SK-MEL-5 (cell line): ENCODE results near the gene EXOSC3. TPM values are rescaled to one million over a fixed set of nuclear protein-coding genes. Genes with fewer than 3 reads are reported as not detected.
A peak's percentile ranks its signal among the peaks of the same experiment; 100 is the strongest.
"Not testable (repeated sequence)": the region's sequence is repeated elsewhere in the genome, so short reads cannot be mapped to it uniquely, and the experiment has no call there.

ENCODE experiments used
- DNase-seq: peaks from one replicate; pipeline ENCODE4 v3.0.0-alpha.2; 2016; ENCODE audit warnings: low read depth, low spot score
- in situ Hi-C: cut with HindIII; loops from 2 replicates; pipeline ENCODE4 v1.10.0; 2016; ENCODE audit warnings: low sequenced_read_pairs, high pct_unique_total_duplicates, low pct_unique_long_range_greater_than_20kb
- total RNA-seq: library from RNA; depleted of rRNA; stranded (reverse); fragments of >200 nt; shearing (Covaris generic); gene quantifications from 2 replicates; pipeline ENCODE4 v1.2.3, GENCODE V29; 2014

Gene EXOSC3
- total RNA-seq, 1 experiment from 2014 or later, result 45.5 TPM

DNA sequence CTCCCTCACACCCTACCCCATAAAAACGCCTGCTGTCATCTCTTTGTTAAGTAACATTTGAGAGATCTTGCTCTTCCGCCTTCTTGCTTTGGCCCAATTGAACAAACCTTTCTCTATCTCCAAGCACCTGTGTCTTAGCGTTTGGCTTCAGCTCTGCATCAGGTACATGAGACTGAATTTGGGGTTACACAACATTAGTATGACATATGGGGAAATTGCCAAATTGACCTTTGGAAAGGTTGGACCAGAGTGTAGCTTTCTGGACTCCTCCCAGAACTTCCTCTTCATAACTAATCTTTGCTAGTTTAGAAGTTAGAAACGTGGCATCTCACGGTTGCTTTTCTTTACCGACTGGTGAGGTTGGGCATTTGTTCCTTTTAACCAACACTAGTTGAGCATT is 3.5 kb upstream of the EXOSC3 start:
- in situ Hi-C loops, result no loop called here
- DNase-seq, result no peak

DNA sequence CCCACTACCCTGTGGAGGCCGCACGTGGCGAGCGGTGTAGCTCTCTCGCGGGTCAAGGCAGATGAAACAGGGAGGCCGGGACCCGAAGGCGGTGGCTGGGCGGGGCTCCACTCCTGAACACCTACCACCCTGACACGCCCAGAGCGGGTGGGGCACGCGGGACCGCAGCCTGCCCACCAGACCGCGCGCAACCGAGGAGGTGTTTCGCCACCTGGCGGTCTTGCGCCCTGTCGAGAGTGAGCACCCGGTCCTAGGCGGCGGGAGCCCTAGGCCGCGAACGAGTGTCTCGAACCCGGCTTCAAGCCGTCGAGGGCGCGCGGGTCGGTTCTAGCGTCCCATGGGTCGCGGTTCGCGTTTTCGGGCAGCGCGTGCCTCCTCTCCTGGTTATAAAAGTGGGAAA is 2.2 kb upstream of the EXOSC3 start:
- no peak for DNase-seq
- in situ Hi-C loops, result no loop called here

DNA sequence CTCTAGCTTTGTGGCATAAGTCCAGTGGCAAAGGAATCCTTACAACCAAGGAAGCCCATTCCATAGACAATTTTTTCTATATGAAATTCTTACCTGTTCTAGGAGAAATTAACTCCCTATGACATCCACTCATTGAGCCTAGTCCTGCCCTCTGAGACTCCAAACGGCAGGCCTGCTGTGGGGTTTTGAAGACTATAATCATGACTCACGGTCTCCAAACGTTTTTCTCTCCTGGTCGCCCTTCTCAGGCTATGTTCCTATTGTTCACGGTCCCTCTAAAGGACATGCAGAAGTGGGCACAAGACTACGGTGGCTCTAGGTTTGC is 611 bp downstream of the EXOSC3 start:
- in situ Hi-C loops, result no loop called here
- no peak for DNase-seq

DNA sequence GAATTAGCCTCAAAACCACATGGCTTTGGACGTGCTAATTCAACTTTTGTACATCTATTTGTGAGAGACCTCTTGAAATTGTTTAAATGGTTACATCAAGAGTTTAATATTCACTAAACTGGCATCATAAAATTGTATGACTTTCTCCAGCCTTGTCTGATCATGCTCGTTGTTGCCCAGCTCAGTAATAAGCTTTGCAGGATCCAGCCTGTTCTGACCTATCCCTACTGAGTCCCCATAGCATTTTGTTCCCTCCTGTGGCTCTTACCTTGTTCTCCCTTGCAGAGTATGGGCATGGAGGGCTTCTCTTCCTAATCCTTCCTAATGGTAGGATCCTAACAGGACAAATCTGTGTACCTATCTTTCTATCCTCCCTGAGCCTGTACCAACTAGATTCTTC is 6.3 kb downstream of the EXOSC3 start:
- in situ Hi-C loops, result no loop called here
- no peak for DNase-seq

DNA sequence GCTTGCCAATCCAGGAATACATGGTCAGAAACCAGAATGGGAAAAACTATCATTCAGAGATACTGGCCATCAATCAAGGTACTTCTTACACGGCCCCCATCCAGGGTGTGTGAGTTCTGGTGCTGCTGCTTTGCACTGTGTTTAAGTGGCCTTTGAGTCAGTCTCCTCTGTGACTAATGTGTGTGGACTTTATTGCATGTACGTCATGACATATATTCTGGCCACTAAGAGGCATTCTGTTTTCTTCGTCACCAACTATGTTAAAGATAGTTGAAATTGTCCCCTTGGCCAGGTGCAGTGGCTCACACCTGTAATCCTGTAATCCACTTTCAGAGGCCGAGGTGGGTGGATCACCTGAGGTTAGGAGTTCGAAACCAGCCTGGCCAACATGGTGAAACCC is 8.5 kb downstream of the EXOSC3 start:
- no peak for DNase-seq

DNA sequence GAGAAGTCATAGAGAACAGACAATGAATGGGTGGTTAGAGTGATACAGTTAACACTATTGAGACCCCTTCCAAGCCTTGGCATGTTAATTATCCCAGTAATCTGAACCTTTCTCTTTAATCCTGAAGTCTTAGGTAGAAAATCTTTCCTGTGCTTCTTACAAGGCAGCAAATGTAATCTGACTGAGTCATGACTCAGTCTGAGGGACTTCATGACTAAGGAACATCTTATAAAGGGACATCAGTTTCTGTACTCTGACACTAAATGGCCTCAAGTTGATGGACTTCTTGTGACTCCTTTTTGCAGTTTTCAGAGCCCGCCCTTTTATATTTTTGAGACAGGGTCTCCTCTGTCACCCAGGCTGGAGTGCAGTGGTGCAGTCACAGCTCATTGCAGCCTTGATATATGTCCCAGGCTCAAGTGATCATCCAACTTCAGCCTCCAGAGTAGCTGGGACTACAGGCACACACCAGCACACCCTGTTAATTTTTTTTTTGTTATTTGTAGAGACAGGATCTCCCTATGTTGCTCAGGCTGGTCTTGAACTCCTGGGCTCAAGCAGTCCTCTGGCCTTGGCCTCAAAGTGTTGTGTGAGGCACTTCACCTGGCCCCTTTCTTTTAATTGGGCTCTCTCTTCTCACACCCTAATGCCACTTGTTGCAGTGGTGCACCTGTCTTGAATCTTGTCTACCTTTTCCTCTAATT is 9.5 kb downstream of the EXOSC3 start:
- in situ Hi-C loops, result no loop called here
- no peak for DNase-seq

More for the DNA sequence above, 8.5 kb downstream of the EXOSC3 start:
- in situ Hi-C loops, result no loop called here

DNA sequence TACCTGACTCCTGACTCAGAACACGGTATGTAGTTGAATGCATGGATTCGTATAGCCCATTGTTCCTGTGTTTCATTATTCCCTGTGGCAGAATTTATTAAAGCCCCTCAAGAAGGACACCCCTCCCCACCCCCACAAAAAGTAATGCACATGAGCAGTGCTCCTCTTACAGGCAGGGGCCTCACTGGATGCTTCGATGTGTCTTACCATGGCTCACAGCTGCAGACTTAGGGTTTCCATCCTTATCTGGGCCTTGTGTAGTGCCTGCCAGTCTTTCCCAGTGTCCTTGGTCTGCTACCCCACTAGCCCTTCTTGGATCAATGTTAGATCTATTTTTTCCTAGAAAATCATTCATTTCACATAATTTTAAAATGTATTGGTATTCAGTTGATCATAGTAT is 14.9 kb downstream of the EXOSC3 start:
- no peak for DNase-seq
- in situ Hi-C loops, result no loop called here

DNA sequence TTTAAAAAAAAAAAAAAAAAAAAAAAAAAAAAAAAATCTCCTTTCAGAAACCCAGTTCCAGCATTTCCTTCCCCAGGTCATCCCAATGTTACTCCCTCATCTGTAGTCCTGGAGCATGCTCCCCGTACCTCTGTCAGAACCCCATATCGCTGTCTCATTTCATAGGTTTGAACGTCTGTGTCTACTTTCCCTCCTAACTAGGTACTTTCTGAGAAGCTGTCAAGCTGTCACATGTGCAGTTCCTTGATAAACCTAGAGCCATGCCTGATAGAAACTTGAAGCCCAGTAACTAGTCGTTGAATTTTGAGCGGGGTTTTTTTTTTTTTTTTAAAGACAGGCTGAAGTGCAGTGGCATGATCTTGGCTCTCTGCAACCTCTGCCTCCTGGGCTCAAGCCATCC is 15.6 kb downstream of the EXOSC3 start:
- in situ Hi-C loops, result no loop called here
- no peak for DNase-seq

DNA sequence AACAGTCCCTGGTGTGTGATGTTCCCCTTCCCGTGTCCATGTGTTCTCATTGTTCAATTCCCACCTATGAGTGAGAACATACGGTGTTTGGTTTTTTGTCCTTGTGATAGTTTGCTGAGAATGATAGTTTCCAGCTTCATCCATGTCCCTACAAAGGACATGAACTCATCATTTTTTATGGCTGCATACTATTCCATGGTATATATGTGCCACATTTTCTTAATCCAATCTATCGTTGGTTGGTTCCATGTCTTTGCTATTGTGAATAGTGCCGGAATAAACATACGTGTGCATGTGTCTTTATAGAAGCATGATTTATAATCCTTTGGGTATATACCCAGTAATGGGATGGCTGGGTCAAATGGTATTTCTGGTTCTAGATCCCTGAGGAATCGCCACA is 19.6 kb downstream of the EXOSC3 start:
- DNase-seq, in situ Hi-C loops: not testable (repeated sequence)

DNA sequence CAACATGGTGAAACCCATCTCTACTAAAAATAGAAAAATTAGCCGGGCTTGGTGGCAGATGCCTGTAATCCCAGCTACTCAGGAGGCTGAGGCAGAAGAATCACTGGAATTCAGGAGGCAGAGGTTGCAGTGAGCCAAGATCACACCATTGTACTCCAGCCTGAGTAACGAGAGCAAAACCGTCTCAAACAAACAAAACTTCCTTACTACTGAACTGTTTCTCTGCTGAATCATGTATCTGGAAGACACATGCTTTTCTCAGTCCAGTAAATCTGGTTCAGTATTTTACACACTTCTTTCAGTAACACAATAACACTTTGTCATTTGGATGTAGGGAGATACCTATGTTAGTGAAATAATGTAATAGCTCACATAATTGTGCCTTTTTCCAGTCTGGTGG is 23.4 kb downstream of the EXOSC3 start:
- in situ Hi-C loops, result no loop called here
- DNase-seq, result no peak

DNA sequence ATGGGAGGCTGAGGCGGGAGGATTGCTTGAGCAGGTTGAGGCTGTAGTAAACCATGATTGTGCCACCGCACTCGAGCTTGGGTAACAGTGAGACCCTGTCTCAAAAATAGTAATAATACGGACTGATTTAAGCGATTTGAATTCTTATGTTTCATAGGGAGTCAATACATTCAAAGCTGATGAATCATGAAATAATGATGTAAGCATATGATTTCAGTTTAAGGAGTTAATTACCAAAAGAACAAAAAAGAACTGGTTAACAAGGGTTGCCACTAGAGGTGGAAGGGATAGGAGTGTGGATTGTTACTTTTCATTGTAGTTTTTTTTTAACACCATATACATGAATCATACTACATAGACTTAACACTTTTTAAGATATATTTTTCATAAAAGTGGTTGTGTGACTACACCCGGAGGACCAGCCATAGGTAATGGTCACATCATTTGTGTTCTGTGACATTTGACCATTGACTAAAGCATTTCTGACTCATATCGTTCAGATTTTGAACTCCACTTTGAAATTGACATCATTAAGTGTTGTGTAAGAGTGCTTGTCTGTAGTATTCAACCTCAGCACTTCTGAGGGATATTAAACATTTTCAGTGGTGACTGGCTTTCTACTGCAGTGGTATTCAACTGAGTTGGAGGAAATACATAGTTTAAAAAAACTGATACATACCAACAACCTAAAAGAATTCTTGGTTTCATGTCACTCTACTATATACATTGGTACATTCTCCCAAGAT is 24.3 kb downstream of the EXOSC3 start:
- DNase-seq, result no peak

DNA sequence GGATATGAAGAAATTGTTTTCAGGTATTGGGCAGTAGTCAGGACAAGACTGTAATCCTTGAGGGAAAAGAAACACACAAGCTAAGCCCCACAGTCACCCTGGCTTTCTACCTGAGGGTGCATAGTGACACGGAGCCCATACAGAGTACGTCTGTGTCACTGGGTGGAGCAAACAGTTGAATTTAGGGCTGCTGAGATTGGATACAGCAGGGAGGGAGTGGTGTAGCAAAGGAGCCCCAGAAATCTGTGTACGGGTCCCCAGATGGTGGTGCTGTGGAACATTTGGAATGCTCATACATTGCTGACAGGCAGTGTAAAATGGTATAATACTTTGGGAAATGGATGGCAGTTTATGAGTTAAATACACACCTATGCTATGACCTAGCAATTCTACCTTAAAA is 26.1 kb downstream of the EXOSC3 start:
- in situ Hi-C loops, result no loop called here
- no peak for DNase-seq

More for the DNA sequence above, 24.3 kb downstream of the EXOSC3 start:
- in situ Hi-C loops, result no loop called here

DNA sequence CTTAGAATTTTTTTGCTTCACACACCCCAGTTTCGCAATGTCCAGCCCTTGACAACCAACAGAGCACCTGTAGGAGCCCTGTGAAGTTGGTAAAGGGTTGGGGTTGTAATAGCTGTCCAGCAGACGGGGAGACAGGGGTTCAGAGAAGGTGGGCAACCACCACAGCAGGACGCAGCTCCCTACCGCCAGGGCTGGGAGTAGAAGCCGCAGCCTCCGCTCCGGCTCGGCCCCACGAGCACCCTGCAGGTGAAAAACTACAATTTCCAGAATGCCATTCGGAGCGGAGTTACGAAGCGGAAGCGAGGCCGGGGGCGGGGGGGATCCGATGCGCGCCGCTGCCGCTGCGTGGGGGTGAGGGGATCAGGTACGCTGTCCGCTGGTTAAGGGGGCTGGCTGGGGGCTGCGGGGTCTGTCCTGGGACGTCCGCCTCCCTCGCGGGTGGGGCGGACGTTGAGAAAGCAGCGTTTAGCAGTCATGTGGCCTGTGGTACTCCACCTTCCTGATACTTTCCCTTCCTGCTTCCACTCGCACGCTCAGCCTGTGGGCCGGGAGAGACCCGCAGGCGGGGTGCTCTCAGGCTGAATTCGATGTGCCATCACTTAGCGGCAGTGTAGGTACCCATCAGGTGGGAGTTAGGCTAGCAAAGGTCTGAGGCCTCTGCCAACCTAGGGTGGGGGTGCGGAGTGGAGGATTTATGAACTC is 31.2 kb downstream of the EXOSC3 start, which contains the start of gene TRMT10B:
TRMT10B (plus strand) TSS at position 317 of the 702 bp plus-strand sequence. CDS start 8,127 bp downstream, outside the sequence.
- DNase-seq, result peak; percentile 69
- in situ Hi-C loops, result no loop called here

DNA sequence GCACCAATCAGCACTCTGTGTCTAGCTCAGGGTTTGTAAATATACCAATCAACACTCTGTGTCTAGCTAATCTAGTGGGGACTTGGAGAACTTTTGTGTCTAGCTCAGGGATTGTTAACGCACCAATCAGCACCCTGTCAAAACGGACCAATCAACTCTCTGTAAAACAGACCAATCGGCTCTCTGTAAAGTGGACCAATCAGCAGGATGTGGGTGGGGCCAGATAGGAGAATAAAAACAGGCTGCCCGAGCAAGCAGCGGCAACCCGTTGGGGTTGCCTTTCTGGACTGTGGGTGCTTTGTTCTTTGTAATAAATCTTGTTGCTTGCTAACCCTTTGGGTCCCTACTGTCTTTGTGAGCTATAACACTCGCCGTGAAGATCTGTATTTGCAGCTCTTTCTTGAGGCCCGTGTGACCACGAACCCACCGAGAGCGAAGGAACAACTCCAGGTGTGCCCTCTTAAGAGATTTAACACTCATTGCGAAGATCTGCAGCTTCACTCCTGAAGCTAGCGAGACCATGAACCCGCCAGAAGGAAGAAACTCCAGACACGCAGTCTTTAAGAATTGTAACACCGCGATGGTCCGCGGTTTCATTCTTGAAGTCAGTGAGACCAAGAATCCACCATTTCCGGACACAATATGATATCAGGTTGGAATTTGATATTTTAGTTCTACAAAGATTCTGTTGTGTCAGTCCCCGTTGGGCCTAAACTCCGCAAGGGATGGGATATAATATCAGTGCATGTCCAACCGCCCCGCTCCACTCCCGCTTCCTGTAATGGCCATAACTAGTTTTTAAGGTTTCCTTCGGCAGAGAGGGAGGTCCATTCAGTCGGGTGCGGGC is 32.0 kb downstream of the EXOSC3 start:
- in situ Hi-C loops, result no loop called here
- DNase-seq, result no peak

DNA sequence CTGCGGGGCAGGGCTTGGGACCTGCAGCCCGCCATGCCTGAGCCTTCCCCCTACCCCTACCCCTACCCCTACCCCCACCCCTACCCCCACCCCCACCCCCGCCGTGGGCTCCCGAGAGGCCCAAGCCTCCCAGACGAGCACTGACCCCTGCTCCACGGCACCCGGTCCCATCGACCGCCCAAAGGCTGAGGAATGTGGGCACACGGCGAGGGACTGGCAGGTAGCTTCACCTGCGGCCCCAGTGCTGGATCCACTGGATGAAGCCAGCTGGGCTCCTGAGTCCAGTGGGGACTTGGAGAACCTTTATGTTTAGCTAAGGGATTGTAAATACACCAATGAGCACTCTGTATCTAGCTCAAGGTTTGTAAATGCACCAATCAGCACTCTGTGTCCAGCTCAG is 32.8 kb downstream of the EXOSC3 start:
- in situ Hi-C loops, DNase-seq: not testable (repeated sequence)

DNA sequence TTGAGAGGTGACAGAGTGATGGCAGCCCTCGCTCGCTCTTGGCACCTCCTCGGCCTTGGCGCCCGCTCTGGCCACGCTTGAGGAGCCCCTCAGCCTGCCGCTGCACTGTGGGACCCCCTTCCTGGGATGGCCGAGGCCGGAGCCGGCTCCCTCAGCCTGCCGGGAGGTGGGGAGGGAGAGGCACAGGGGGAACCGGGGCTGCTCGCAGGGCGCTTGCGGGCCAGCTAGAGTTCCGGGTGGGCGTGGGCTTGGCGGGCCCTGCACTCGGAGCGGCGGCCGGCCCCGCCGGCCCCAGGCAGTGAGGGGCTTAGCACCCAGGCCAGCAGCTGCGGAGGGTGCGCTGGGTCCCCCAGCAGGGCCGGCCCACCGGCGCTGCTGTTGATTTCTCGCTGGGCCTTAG is 33.2 kb downstream of the EXOSC3 start:
- in situ Hi-C loops, result not testable (repeated sequence)

DNA sequence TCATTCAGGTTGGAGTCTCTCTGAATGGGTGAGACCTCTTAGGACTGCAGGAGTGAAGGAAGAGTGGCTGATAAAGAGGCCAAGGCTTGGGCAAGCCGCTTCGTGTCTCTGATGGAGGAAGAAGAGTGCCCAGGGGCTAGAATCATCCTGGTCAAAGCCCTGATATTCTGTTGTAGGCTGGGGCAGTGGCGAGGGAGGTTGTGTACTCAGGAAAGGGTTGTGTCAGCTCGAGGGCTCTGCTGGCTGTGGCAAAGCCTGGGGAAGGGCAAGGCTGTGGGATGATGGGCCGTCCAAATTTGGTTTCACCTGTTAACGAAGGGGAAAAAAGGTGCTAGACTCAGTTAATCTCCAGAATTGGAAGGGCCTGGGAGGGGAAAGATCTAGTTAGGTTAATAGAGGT is 33.7 kb downstream of the EXOSC3 start:
- in situ Hi-C loops, result no loop called here
- DNase-seq, result no peak

More for the DNA sequence above, 33.2 kb downstream of the EXOSC3 start:
- DNase-seq, result not testable (repeated sequence)

DNA sequence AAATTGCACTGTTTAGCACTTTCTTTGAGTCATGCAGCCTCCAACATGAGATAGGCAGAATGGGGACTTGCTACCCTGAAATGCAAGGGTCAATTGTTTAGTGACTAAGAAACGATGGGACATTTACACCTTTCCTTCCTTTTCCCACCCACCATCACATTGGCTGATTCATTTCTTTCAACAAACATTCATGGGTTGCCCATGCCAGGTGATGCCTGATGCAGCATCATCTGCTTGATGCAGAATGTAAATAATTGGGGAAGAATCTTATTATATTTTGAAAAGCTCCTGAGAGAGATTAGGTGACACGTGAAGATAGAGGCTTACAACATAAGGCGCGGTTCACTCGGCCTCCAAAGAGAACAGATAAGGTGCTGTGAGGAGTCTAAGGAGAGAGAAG is 35.7 kb downstream of the EXOSC3 start:
- in situ Hi-C loops, result no loop called here
- no peak for DNase-seq
